IMR-90 (cell line): ENCODE data around the gene AP4B1. TPM values are rescaled to one million over a fixed set of nuclear protein-coding genes. Genes with fewer than 3 reads are reported as not detected.

Experiments
- ATAC-seq: fragments of 200-7000 bp; cut with Tn5 transposase; 2 replicates; pipeline ENCODE4 v1.9.1; 2020; ENCODE audit warnings: low read depth, mild to moderate bottlenecking, moderate library complexity
- BruUV-seq: library from RNA; stranded (reverse); fragments of 400-500 nt; replicated peaks from 2 replicates; lab custom pipeline; 2021; lab: Mats Ljungman, UMichigan
- CTCF ChIA-PET: fragments of 300-600 bp; formaldehyde crosslinking; extraction: SDS; loops from one replicate; lab custom pipeline; 2021; ENCODE audit warnings: antibody characterized with exemption; lab: Yijun Ruan, JAX
- POLR2A ChIA-PET: fragments of 300-600 bp; sonication (Branson Sonifier 250); formaldehyde crosslinking; loops from one replicate; lab custom pipeline; 2022; ENCODE audit warnings: antibody characterized with exemption; ENCODE audit not compliant: unreplicated experiment; lab: Charles Lee
- DNase-seq: peaks from one replicate; pipeline ENCODE4 v3.0.0; 2013
- H2AFZ ChIP-seq: replicated peaks from 2 replicates; pipeline ENCODE3; 2013; ENCODE audit warnings: low read length, mild to moderate bottlenecking; ENCODE audit not compliant: poor library complexity
- H2AK5ac ChIP-seq: 2 replicates; pipeline ENCODE4 v1.6.1; 2013; ENCODE audit warnings: low read depth, low read length, inconsistent platforms
- H2AK9ac ChIP-seq: replicated peaks from 2 replicates; pipeline ENCODE3; 2013; ENCODE audit warnings: mild to moderate bottlenecking, low read depth, low read length, moderate library complexity; ENCODE audit not compliant: poor library complexity
- H2BK120ac ChIP-seq: 2 replicates; pipeline ENCODE4 v1.6.1; 2013; ENCODE audit warnings: low read depth, low read length, inconsistent platforms
- H2BK15ac ChIP-seq: 3 replicates; pipeline ENCODE4 v1.6.1; 2013; ENCODE audit warnings: low read depth, low read length, inconsistent platforms
- H2BK20ac ChIP-seq: 2 replicates; pipeline ENCODE4 v1.6.1; 2013; ENCODE audit warnings: low read depth, mild to moderate bottlenecking, inconsistent platforms, low read length, moderate library complexity
- H2BK5ac ChIP-seq: 2 replicates; pipeline ENCODE4 v1.6.1; 2013; ENCODE audit warnings: mild to moderate bottlenecking, low read depth, low read length, inconsistent platforms; ENCODE audit not compliant: poor library complexity, severe bottlenecking
- H3K14ac ChIP-seq: replicated peaks from 2 replicates; pipeline ENCODE4 v1.6.1; 2013; ENCODE audit warnings: low read depth, low read length, inconsistent platforms
- H3K18ac ChIP-seq: 2 replicates; pipeline ENCODE4 v1.6.1; 2013; ENCODE audit warnings: low read depth, low read length, control low read depth
- H3K23ac ChIP-seq: 2 replicates; pipeline ENCODE4 v1.6.1; 2013; ENCODE audit warnings: low read depth, low read length, inconsistent platforms
- H3K27ac ChIP-seq: 2 replicates; pipeline ENCODE4 v1.5.1; 2013; ENCODE audit warnings: mild to moderate bottlenecking, control low read depth, low read length; ENCODE audit not compliant: insufficient read depth
- H3K27me3 ChIP-seq: 2 replicates; pipeline ENCODE4 v1.6.1; 2013; ENCODE audit warnings: low read length; ENCODE audit not compliant: control insufficient read depth, insufficient read depth
- H3K36me3 ChIP-seq: 2 replicates; pipeline ENCODE4 v1.6.1; 2013; ENCODE audit warnings: low read length, mixed read lengths; ENCODE audit not compliant: control insufficient read depth, insufficient read depth
- H3K4ac ChIP-seq: 2 replicates; pipeline ENCODE4 v1.6.1; 2013; ENCODE audit warnings: low read depth, low read length, inconsistent platforms
- H3K4me1 ChIP-seq: 2 replicates; pipeline ENCODE4 v1.6.1; 2013; ENCODE audit warnings: low read length, mixed read lengths; ENCODE audit not compliant: control insufficient read depth, insufficient read depth
- H3K4me2 ChIP-seq: 2 replicates; pipeline ENCODE4 v1.6.1; 2013; ENCODE audit warnings: low read depth, mild to moderate bottlenecking, control low read depth, low read length, moderate library complexity
- H3K4me3 ChIP-seq: 2 replicates; pipeline ENCODE4 v1.5.1; 2013; ENCODE audit warnings: low read depth, mild to moderate bottlenecking, control low read depth, low read length, moderate library complexity; ENCODE audit not compliant: insufficient read depth
- H3K56ac ChIP-seq: 2 replicates; pipeline ENCODE4 v1.6.1; 2013; ENCODE audit warnings: low read length, inconsistent platforms; ENCODE audit not compliant: insufficient read depth; ENCODE audit errors: extremely low read depth
- H3K79me1 ChIP-seq, 2 experiments: 2 replicates each; pipeline ENCODE4 v1.6.1; 2013; ENCODE audit warnings: low read length in 2 of 2, inconsistent platforms in 1 of 2, low read depth in 1 of 2
- H3K9ac ChIP-seq: 2 replicates; pipeline ENCODE4 v1.6.1; 2013; ENCODE audit warnings: low read depth, low read length, control low read depth
- H3K9me1 ChIP-seq: 2 replicates; pipeline ENCODE4 v1.6.1; 2013; ENCODE audit warnings: low read length, inconsistent platforms; ENCODE audit not compliant: insufficient read depth
- H3K9me3 ChIP-seq: 2 replicates; pipeline ENCODE4 v1.6.1; 2013; ENCODE audit warnings: low read length; ENCODE audit not compliant: control insufficient read depth, insufficient read depth
- H4K20me1 ChIP-seq: 2 replicates; pipeline ENCODE4 v1.6.1; 2013; ENCODE audit warnings: low read length, inconsistent platforms; ENCODE audit not compliant: insufficient read depth
- H4K5ac ChIP-seq: 2 replicates; pipeline ENCODE4 v1.6.1; 2013; ENCODE audit warnings: mild to moderate bottlenecking, low read depth, low read length, control low read depth
- H4K8ac ChIP-seq, 2 experiments: 2 replicates each; pipeline ENCODE4 v1.6.1; 2013; ENCODE audit warnings: low read depth in 2 of 2, low read length in 2 of 2, control low read depth in 1 of 2, inconsistent platforms in 1 of 2
- H4K91ac ChIP-seq: 2 replicates; pipeline ENCODE4 v1.6.1; 2013; ENCODE audit warnings: low read depth, low read length, inconsistent platforms; ENCODE audit not compliant: insufficient read depth
- FOS ChIP-seq: fragments of 150-350 bp; IDR thresholded peaks from 2 replicates; pipeline ENCODE4 v1.6.1; 2016; ENCODE audit warnings: low read depth, low read length
- MAZ ChIP-seq: IDR thresholded peaks from 2 replicates; pipeline ENCODE4 v1.6.1; 2012; ENCODE audit warnings: low read depth, mild to moderate bottlenecking, low read length, improper control_type of control experiment, moderate library complexity, borderline replicate concordance
- NFE2L2 ChIP-seq: fragments of 150-350 bp; IDR thresholded peaks from 2 replicates; pipeline ENCODE4 v1.6.1; 2016; ENCODE audit warnings: low read depth, mild to moderate bottlenecking, low read length
- POLR2A ChIP-seq: IDR thresholded peaks from 2 replicates; pipeline ENCODE4 v1.6.1; 2012; ENCODE audit warnings: mild to moderate bottlenecking, low read depth, low read length
- SMC3 ChIP-seq: fragments of 150-350 bp; IDR thresholded peaks from 2 replicates; pipeline ENCODE4 v1.6.1; 2016; ENCODE audit warnings: low read depth, mild to moderate bottlenecking, antibody characterized with exemption, low read length, moderate library complexity
- WGBS, 2 experiments: methylation state at CpG; one replicate each; pipeline versions ENCODE4 v1.1.5 to v1.1.7; 2013; ENCODE audit warnings: missing lambda C conversion rate in 2 of 2; ENCODE audit not compliant: insufficient read length in 1 of 2; ENCODE audit errors: extremely low coverage in 2 of 2; 5-methylcytosine and 5-hydroxymethylcytosine counted together
- dilution Hi-C: fragments of 300-500 bp; cut with HindIII; formaldehyde crosslinking; loops from one replicate; pipeline ENCODE4 v1.14.3; 2018; ENCODE audit warnings: low sequenced_read_pairs; ENCODE audit not compliant: unreplicated experiment
- in situ Hi-C: fragments of 300-500 bp; cut with MboI; formaldehyde crosslinking; loops from 3 replicates; pipeline ENCODE4 v1.14.3; 2019; ENCODE audit warnings: low sequenced_read_pairs, inconsistent platforms, mixed read lengths
- intact Hi-C: fragments of 100-400 bp; cut with micrococcal nuclease; formaldehyde crosslinking; loops from 2 replicates; pipeline ENCODE4 v1.10.0; 2022
- polyA plus RNA-seq, 3 experiments: library from polyadenylated mRNA; depleted of rRNA; stranded (reverse); fragments of >200 nt; gene quantifications; 2 replicates each; pipeline ENCODE4 v1.2.3, GENCODE V29; 2012; ENCODE audit warnings: low replicate concordance in 1 of 3
- total RNA-seq: library from RNA; depleted of rRNA; stranded (reverse); fragments of >200 nt; gene quantifications from 2 replicates; pipeline ENCODE4 v1.2.3, GENCODE V29; 2012
- TF ChIP-seq, protein P1 (sequence below): fragments of 150-350 bp; IDR thresholded peaks from 2 replicates; pipeline ENCODE4 v1.6.1; 2017; ENCODE audit warnings: mild to moderate bottlenecking, antibody characterized with exemption, low read length, low read depth

The AP4B1 gene
- total and polyA plus RNA-seq, 2 of the 4 experiments (the other 2 are of a cell fraction): 15.6 to 18.1 TPM

DNA sequence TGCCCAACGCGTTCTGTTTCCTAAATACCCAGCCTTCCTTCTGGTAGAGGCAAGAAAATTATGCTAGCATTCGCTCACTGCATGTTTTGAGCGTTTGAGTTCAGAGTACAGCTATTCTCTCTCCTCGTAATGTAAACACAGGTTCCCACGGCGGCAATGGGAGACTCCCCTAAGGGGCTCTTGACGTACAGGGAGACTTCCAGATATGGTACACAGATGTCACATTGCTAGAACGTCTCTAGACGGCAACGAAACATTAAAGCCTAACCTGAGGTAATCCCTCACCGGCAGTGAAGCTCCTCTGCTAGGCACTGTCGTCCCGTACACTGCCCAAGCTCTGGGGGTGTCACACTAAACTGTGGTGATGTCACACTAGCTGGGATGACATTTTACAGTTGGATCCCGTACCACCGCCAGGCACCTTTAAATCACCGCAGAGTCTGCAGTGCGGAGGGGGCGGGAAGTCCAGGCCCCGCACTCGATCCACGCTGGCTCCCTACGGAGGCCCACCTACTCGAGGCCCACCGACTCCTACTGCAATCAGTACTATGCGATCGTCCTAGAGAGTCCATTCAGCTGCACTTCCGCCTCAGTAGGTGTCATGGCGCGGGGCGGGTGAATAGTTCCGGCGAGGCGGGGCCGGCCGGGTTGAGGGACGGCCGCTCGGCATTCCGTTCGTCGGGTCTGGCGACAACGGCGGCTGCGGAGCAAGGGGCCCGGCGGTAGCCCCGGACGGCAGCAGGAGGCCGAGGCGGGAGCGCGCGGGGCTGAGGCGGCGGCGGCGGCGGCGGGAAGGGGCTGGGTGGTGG, 24.5 kb upstream of the AP4B1 start, which contains the start of gene HIPK1:
TSS of gene HIPK1 (plus strand) at position 384 of the 809 bp plus-strand sequence.
- Histone ChIP-seq H2BK120ac (peak within 1 kb of the TSS; percentile 88), H4K20me1 (peaks cover 38% of the 10 kb centered on the region), H3K56ac (peak within 1 kb of the TSS; percentile 81), H3K4me3 (peak within 1 kb of the TSS; percentile 96), H3K18ac (peak within 1 kb of the TSS; percentile 87), H3K27me3 (no peaks in the 10 kb centered on the region), H3K4me1 (no peaks in the 10 kb centered on the region), H3K9me1 (peaks cover 2% of the 10 kb centered on the region; the same call in 1 of the 2 replicates), H3K4ac (peak within 1 kb of the TSS; percentile 99), H2AFZ (peak within 1 kb of the TSS; percentile 99), H3K27ac (peak within 1 kb of the TSS; percentile 97), H3K14ac (peak within 1 kb of the TSS; percentile 99), H3K36me3 (no peaks in the 10 kb centered on the region), H4K91ac (peak within 1 kb of the TSS; percentile 79), H3K9ac (peak within 1 kb of the TSS; percentile 97), H4K5ac (peak within 1 kb of the TSS; percentile 99), H3K23ac (peak within 1 kb of the TSS; percentile 97), H2AK9ac (peak within 1 kb of the TSS; percentile 94), H3K79me1 (peaks cover 0 to 33% of the 10 kb centered on the region in 2 experiments; a peak in 2 of 4 replicates), H3K9me3 (no peaks in the 10 kb centered on the region), H2AK5ac (peak within 1 kb of the TSS; percentile 89), H2BK5ac (peak within 1 kb of the TSS; percentile 92), H2BK15ac (peak within 1 kb of the TSS; percentile 75; the same call in 2 of the 3 replicates), H2BK20ac (peak within 1 kb of the TSS; percentile 57), H4K8ac (peak within 1 kb of the TSS; percentile 56 to 99), H3K4me2 (peak within 1 kb of the TSS; percentile 98)
- intact Hi-C loops (loop anchor here (1.0 to 2.0 kb wide), 2 partner anchors 16 to 24 kb away; partner anchors contain the start of gene DCLRE1B), in situ Hi-C loops (no loop called here), dilution Hi-C loops (no loop called here)
- TF ChIP-seq NFE2L2: no peak
- peak; percentile 10; the same call in 1 of the 2 replicates for TF ChIP-seq SMC3
- TF ChIP-seq POLR2A: peak; percentile 77
- TF ChIP-seq, protein P1, sequence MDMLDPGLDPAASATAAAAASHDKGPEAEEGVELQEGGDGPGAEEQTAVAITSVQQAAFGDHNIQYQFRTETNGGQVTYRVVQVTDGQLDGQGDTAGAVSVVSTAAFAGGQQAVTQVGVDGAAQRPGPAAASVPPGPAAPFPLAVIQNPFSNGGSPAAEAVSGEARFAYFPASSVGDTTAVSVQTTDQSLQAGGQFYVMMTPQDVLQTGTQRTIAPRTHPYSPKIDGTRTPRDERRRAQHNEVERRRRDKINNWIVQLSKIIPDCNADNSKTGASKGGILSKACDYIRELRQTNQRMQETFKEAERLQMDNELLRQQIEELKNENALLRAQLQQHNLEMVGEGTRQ: no peak
- no peak for TF ChIP-seq FOS
- TF ChIP-seq MAZ: peak; percentile 90
- whole genome bisulfite sequencing, 2 experiments: 0% methylated on average over 29 of the region's 61 CpGs; no CpG with 5 or more reads in 1 of the 2 experiments
- peak; percentile 90 for ATAC-seq
- ChIA-PET POLR2A (interaction anchor here (0.6 to 1.9 kb wide), 3 partner anchors 19 to 43 kb away, joined by 3 to 9 read pairs (median 5); partner anchors contain the start of genes AP4B1 and DCLRE1B), CTCF (interaction anchor here (0.8 to 2.2 kb wide), 2 partner anchors 24 to 93 kb away, joined by 3 to 6 read pairs; partner anchors contain the start of genes AP4B1 and DCLRE1B)
- no TSS peak for BruUV-seq
- DNase-seq: peak; percentile 82
